Esophagus squamous epithelium (tissue), 5 donors: ENCODE data around the gene AP1S1. TPM values are rescaled to one million over a fixed set of nuclear protein-coding genes. Genes with fewer than 3 reads are reported as not detected.

Source experiments
- DNase-seq: peaks from one replicate; lab custom pipeline; 2025; lab: John Stamatoyannopoulos, UW
- H3K27ac ChIP-seq, 4 donors: fragments of 200-600 bp; sonication (generic); one replicate each; pipeline ENCODE4 v1.5.1; 2016 to 2019; ENCODE audit warnings: mild to moderate bottlenecking in 1 of 4
- H3K27me3 ChIP-seq, 4 donors: fragments of 200-600 bp; sonication (generic); 1 replicate in 3 of 4; 2 replicates in 1 of 4; pipeline versions ENCODE4 v1.5.1 to v1.6.0; 2017 to 2021; ENCODE audit warnings: antibody characterized with exemption in 1 of 4
- H3K36me3 ChIP-seq, 3 donors: fragments of 200-600 bp; sonication (generic); one replicate each; pipeline ENCODE4 v1.5.1; 2016 to 2019
- H3K4me1 ChIP-seq, 3 donors: fragments of 200-600 bp; sonication (generic); one replicate each; pipeline ENCODE4 v1.5.1; 2017 to 2019
- H3K4me3 ChIP-seq, 4 donors: fragments of 200-600 bp; sonication (generic); 1 replicate in 3 of 4; 2 replicates in 1 of 4; pipeline ENCODE4 v1.5.1; 2016 to 2019; ENCODE audit warnings: mild to moderate bottlenecking in 2 of 4, moderate library complexity in 1 of 4
- H3K9me3 ChIP-seq, 3 donors: fragments of 200-600 bp; sonication (generic); one replicate each; pipeline ENCODE4 v1.5.1; 2016 to 2019
- CTCF ChIP-seq, 6 experiments: fragments of 450-650 bp in 4 of 6; fragments of 200-600 bp in 2 of 6; sonication (generic) in 2 of 6; IDR thresholded peaks; one replicate each; pipeline ENCODE4 v1.5.1; 2016 to 2019; ENCODE audit warnings: antibody characterized with exemption in 6 of 6, mild to moderate bottlenecking in 4 of 6, moderate library complexity in 4 of 6
- POLR2A ChIP-seq, 4 donors: fragments of 450-650 bp; IDR thresholded peaks; one replicate each; pipeline ENCODE4 v1.6.1; 2017; ENCODE audit warnings: antibody characterized with exemption in 4 of 4, mild to moderate bottlenecking in 4 of 4, moderate library complexity in 3 of 4
- WGBS, 2 donors: methylation state at CpG; one replicate each; pipeline ENCODE4 v1.1.5; 2018; 5-methylcytosine and 5-hydroxymethylcytosine counted together
- intact Hi-C: fragments of 100-400 bp; cut with DNase I; formaldehyde crosslinking; loops from one replicate; pipeline ENCODE4 v1.15.0; 2022
- total RNA-seq, 4 donors: library from RNA; depleted of rRNA; stranded (reverse); fragments of >200 nt; gene quantifications; one replicate each; pipeline ENCODE4 v1.1.0, GENCODE V29; 2016
- donor health status: DM: yes; HTN: yes; CAD: no.

The AP1S1 gene
- total RNA-seq, 4 donors from 2014 or later: 42.7 to 144 (median 64.3) TPM

GRCh38 chr7:101165075-101165957, 11.0 kb downstream of the AP1S1 start, which contains the start of gene VGF:
VGF (minus strand) TSS chr7:101165569; CDS start chr7:101164843, 726 bp downstream.
- peaks cover 0 to 17% (median 2%) of the 10 kb centered on the region in 3 donors for H3K36me3 ChIP-seq
- DNase-seq: peak; percentile 68
- H3K27ac ChIP-seq: no peak within 1 kb of the TSS
- TF ChIP-seq POLR2A (IDR thresholded peaks at IDR 0.05) (no peak), CTCF (IDR thresholded peaks at IDR 0.05) (no peak)
- intact Hi-C loops: no loop called here
- no peaks in the 10 kb centered on the region for H3K9me3 ChIP-seq
- peaks cover 9 to 98% (median 51%) of the 10 kb centered on the region in 4 donors for H3K27me3 ChIP-seq
- peak within 1 kb of the TSS in 2 of 4 donors; percentile 5 to 60 for H3K4me3 ChIP-seq
- WGBS, 2 donors: 3 to 8% methylated on average over 26 to 51 of the region's 74 CpGs
- peaks cover 33 to 58% (median 40%) of the 10 kb centered on the region in 3 donors for H3K4me1 ChIP-seq

- Histone ChIP-seq H3K9me3 (no peaks in the 10 kb centered on the region), H3K27me3 (peaks cover 9 to 100% (median 59%) of the 10 kb centered on the region in 4 donors), H3K4me3 (peak overlapping the region in 2 of 4 donors; percentile 5 to 50), H3K27ac (no peak overlapping the region), H3K4me1 (peaks cover 33 to 66% (median 40%) of the 10 kb centered on the region in 3 donors), H3K36me3 (peaks cover 0 to 9% (median 0%) of the 10 kb centered on the region in 3 donors)
- no peak for DNase-seq
- intact Hi-C loops: no loop called here
- 3% methylated on average over 19 to 22 of the region's 38 CpGs for WGBS, 2 donors
- TF ChIP-seq CTCF (IDR thresholded peaks at IDR 0.05) (no peak), POLR2A (IDR thresholded peaks at IDR 0.05) (no peak)
Measured at GRCh38 chr7:101165958-101166647, 11.8 kb downstream of the AP1S1 start.

GRCh38 chr7:101166648-101166908, 12.3 kb downstream of the AP1S1 start:
- no peak overlapping the region for H3K4me3 ChIP-seq
- DNase-seq: no peak
- intact Hi-C loops: no loop called here
- peaks cover 9 to 100% (median 64%) of the 10 kb centered on the region in 4 donors for H3K27me3 ChIP-seq
- TF ChIP-seq CTCF (IDR thresholded peaks at IDR 0.05): no peak
- TF ChIP-seq POLR2A (IDR thresholded peaks at IDR 0.05): no peak
- H3K36me3 ChIP-seq: peaks cover 0 to 5% (median 0%) of the 10 kb centered on the region in 3 donors
- no peak overlapping the region for H3K27ac ChIP-seq
- no peaks in the 10 kb centered on the region for H3K9me3 ChIP-seq
- WGBS, 2 donors: 0 to 8% methylated on average over 2 to 4 of the region's 11 CpGs
- peaks cover 34 to 71% (median 40%) of the 10 kb centered on the region in 3 donors for H3K4me1 ChIP-seq

- peaks cover 11 to 100% (median 69%) of the 10 kb centered on the region in 4 donors for H3K27me3 ChIP-seq
- H3K9me3 ChIP-seq: no peaks in the 10 kb centered on the region
- no peak for DNase-seq
- intact Hi-C loops: no loop called here
- H3K4me3 ChIP-seq: no peak overlapping the region
- 1 to 2% methylated on average over 16 to 17 of the region's 19 CpGs for WGBS, 2 donors
- H3K27ac ChIP-seq: no peak overlapping the region
- TF ChIP-seq POLR2A (IDR thresholded peaks at IDR 0.05) (no peak), CTCF (IDR thresholded peaks at IDR 0.05) (no peak)
- no peaks in the 10 kb centered on the region for H3K36me3 ChIP-seq
- H3K4me1 ChIP-seq: peaks cover 39 to 75% (median 42%) of the 10 kb centered on the region in 3 donors
Measured at GRCh38 chr7:101166909-101167644, 12.8 kb downstream of the AP1S1 start.
